K562 (cell line): ENCODE data around the gene CYLD. TPM values are rescaled to one million over a fixed set of nuclear protein-coding genes. Genes with fewer than 3 reads are reported as not detected.

Source experiments
- THRAP3 ChIP-seq: fragments of 450-650 bp; IDR thresholded peaks from 2 replicates; pipeline ENCODE4 v1.6.1; 2016; ENCODE audit warnings: mild to moderate bottlenecking, inconsistent platforms, borderline replicate concordance
- polyA plus RNA-seq, 8 experiments: library from polyadenylated mRNA; depleted of rRNA in 4 of 8; stranded (reverse) in 5 of 8; unstranded in 3 of 8; fragments of >200 nt; fragmentation: Nextera tagmentation in 2 of 8; fragmentation: Illumina TruSeq in 1 of 8; extraction: Ambion mirVana in 2 of 8; extraction: Trizol in 1 of 8; gene quantifications; 2 replicates each; pipeline versions ENCODE4 v1.2.1 to v1.2.3, GENCODE V29; 2011 to 2014; ENCODE audit warnings: inconsistent platforms in 1 of 8, missing spikeins in 1 of 8
- total RNA-seq, 7 experiments: library from RNA; depleted of rRNA in 6 of 7; stranded (reverse); fragments of >200 nt in 6 of 7; fragmentation: Illumina TruSeq in 2 of 7; extraction: Trizol in 2 of 7; gene quantifications; 2 replicates each; pipeline versions ENCODE4 v1.2.1 to v1.2.3, GENCODE V29; 2011 to 2021; ENCODE audit warnings: low replicate concordance in 1 of 7
- TF ChIP-seq, protein P1 (sequence below): fragments of 200-600 bp; sonication (generic); IDR thresholded peaks from one replicate; pipeline ENCODE4 v1.6.1; 2012; ENCODE audit warnings: mild to moderate bottlenecking, low read depth, low read length, inconsistent platforms

The CYLD gene
- total and polyA plus RNA-seq, 9 of the 15 experiments (the other 6 are each of a cell fraction or from before 2014, with no cell fraction given): 3.4 to 7.4 (median 5.3) TPM

DNA sequence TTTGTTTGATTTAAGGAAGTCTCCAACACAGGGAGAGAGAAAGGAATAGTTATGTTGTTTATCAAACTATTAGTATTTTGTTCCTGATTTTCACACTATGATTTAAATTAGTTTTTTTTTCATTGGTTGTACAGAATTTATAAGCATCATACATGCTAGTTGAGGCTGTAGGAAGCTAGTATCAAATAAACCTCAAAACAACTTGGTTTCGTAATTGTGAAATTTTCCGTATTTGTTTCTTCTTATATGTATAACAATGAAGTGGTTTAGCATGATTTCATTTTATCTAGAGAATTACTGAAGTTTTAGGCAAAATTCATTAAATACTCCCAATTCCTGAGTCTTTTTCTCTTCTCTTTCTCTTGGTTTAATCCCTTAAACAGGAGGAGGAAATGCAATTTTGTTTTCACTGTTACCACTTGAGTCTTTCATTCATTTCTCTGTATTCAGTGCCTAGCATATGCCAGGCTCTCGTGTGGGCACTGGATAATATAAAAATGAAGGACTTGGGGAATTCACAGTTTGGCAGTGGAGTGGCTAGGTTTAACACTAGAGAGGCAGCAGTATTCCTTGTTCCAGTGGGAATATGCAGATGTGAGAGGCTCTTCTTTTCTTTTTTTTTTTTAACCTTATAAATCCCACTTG is 1.8 kb downstream of the CYLD start (continued):
- TF ChIP-seq, protein P1, sequence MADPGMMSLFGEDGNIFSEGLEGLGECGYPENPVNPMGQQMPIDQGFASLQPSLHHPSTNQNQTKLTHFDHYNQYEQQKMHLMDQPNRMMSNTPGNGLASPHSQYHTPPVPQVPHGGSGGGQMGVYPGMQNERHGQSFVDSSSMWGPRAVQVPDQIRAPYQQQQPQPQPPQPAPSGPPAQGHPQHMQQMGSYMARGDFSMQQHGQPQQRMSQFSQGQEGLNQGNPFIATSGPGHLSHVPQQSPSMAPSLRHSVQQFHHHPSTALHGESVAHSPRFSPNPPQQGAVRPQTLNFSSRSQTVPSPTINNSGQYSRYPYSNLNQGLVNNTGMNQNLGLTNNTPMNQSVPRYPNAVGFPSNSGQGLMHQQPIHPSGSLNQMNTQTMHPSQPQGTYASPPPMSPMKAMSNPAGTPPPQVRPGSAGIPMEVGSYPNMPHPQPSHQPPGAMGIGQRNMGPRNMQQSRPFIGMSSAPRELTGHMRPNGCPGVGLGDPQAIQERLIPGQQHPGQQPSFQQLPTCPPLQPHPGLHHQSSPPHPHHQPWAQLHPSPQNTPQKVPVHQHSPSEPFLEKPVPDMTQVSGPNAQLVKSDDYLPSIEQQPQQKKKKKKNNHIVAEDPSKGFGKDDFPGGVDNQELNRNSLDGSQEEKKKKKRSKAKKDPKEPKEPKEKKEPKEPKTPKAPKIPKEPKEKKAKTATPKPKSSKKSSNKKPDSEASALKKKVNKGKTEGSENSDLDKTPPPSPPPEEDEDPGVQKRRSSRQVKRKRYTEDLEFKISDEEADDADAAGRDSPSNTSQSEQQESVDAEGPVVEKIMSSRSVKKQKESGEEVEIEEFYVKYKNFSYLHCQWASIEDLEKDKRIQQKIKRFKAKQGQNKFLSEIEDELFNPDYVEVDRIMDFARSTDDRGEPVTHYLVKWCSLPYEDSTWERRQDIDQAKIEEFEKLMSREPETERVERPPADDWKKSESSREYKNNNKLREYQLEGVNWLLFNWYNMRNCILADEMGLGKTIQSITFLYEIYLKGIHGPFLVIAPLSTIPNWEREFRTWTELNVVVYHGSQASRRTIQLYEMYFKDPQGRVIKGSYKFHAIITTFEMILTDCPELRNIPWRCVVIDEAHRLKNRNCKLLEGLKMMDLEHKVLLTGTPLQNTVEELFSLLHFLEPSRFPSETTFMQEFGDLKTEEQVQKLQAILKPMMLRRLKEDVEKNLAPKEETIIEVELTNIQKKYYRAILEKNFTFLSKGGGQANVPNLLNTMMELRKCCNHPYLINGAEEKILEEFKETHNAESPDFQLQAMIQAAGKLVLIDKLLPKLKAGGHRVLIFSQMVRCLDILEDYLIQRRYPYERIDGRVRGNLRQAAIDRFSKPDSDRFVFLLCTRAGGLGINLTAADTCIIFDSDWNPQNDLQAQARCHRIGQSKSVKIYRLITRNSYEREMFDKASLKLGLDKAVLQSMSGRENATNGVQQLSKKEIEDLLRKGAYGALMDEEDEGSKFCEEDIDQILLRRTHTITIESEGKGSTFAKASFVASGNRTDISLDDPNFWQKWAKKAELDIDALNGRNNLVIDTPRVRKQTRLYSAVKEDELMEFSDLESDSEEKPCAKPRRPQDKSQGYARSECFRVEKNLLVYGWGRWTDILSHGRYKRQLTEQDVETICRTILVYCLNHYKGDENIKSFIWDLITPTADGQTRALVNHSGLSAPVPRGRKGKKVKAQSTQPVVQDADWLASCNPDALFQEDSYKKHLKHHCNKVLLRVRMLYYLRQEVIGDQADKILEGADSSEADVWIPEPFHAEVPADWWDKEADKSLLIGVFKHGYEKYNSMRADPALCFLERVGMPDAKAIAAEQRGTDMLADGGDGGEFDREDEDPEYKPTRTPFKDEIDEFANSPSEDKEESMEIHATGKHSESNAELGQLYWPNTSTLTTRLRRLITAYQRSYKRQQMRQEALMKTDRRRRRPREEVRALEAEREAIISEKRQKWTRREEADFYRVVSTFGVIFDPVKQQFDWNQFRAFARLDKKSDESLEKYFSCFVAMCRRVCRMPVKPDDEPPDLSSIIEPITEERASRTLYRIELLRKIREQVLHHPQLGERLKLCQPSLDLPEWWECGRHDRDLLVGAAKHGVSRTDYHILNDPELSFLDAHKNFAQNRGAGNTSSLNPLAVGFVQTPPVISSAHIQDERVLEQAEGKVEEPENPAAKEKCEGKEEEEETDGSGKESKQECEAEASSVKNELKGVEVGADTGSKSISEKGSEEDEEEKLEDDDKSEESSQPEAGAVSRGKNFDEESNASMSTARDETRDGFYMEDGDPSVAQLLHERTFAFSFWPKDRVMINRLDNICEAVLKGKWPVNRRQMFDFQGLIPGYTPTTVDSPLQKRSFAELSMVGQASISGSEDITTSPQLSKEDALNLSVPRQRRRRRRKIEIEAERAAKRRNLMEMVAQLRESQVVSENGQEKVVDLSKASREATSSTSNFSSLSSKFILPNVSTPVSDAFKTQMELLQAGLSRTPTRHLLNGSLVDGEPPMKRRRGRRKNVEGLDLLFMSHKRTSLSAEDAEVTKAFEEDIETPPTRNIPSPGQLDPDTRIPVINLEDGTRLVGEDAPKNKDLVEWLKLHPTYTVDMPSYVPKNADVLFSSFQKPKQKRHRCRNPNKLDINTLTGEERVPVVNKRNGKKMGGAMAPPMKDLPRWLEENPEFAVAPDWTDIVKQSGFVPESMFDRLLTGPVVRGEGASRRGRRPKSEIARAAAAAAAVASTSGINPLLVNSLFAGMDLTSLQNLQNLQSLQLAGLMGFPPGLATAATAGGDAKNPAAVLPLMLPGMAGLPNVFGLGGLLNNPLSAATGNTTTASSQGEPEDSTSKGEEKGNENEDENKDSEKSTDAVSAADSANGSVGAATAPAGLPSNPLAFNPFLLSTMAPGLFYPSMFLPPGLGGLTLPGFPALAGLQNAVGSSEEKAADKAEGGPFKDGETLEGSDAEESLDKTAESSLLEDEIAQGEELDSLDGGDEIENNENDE: no peak
- TF ChIP-seq THRAP3: no peak
